B cell (primary cell): ENCODE data around the gene PDGFRB. TPM values are rescaled to one million over a fixed set of nuclear protein-coding genes. Genes with fewer than 3 reads are reported as not detected.

Experiments
- ATAC-seq: fragments of 200-7000 bp; cut with Tn5 transposase; one replicate; pipeline ENCODE4 v1.10.0; 2021; ENCODE audit warnings: low read depth, mild to moderate bottlenecking, moderate number of reproducible peaks, moderate library complexity
- CTCF ChIA-PET: fragments of 350-600 bp; sonication (Branson Sonifier 250); formaldehyde crosslinking; loops from one replicate; lab custom pipeline; 2021; ENCODE audit warnings: antibody characterized with exemption, inconsistent platforms; lab: Charles Lee
- POLR2A ChIA-PET: fragments of 350-600 bp; sonication (Branson Sonifier 250); formaldehyde crosslinking; loops from one replicate; lab custom pipeline; 2021; ENCODE audit warnings: antibody characterized with exemption; lab: Charles Lee
- DNase-seq: peaks from one replicate; pipeline ENCODE4 v3.0.0; 2013
- H2AFZ ChIP-seq: 2 replicates; pipeline ENCODE4 v1.6.1; 2012; ENCODE audit warnings: mild to moderate bottlenecking, low read depth, low read length; ENCODE audit not compliant: insufficient read depth, poor library complexity, severe bottlenecking
- H3K27ac ChIP-seq, 2 donors: 1 replicate in 1 of 2; 2 replicates in 1 of 2; pipeline ENCODE4 v1.5.1; 2012 to 2013; ENCODE audit warnings: low read length in 2 of 2, mild to moderate bottlenecking in 2 of 2, moderate library complexity in 1 of 2
- H3K27me3 ChIP-seq, 4 experiments: fragments of 200-600 bp in 1 of 4; sonication (generic) in 1 of 4; replicated peaks in 1 of 4; 1 replicate in 2 of 4; 2 replicates in 2 of 4; pipeline versions ENCODE4 v1.6.1 to v1.7.0; 2013 to 2016; ENCODE audit warnings: low read length in 3 of 4, mild to moderate bottlenecking in 2 of 4, mixed read lengths in 1 of 4, moderate library complexity in 1 of 4; ENCODE audit not compliant: insufficient read depth in 4 of 4, control insufficient read depth in 3 of 4; ENCODE audit errors: control extremely low read depth in 1 of 4
- H3K36me3 ChIP-seq, 2 experiments: replicated peaks in 1 of 2; 1 replicate in 1 of 2; 2 replicates in 1 of 2; pipeline versions ENCODE4 v1.6.1 to v1.7.1; 2013; ENCODE audit warnings: low read length in 1 of 2; ENCODE audit not compliant: insufficient read depth in 2 of 2, control insufficient read depth in 1 of 2; ENCODE audit errors: control extremely low read depth in 1 of 2, extremely low read depth in 1 of 2
- H3K4me1 ChIP-seq, 2 donors: fragments of 200-600 bp in 1 of 2; sonication (generic) in 1 of 2; 1 replicate in 1 of 2; 2 replicates in 1 of 2; pipeline versions ENCODE4 v1.5.1 to v1.6.1; 2013 to 2017; ENCODE audit warnings: low read length in 2 of 2; ENCODE audit not compliant: control insufficient read depth in 2 of 2, insufficient read depth in 2 of 2
- H3K4me2 ChIP-seq: replicated peaks from 2 replicates; pipeline ENCODE3; 2012; ENCODE audit warnings: mild to moderate bottlenecking, low read depth, low read length; ENCODE audit not compliant: poor library complexity, severe bottlenecking
- H3K4me3 ChIP-seq, 5 experiments: fragments of 200-600 bp in 1 of 5; sonication (generic) in 1 of 5; 1 replicate in 3 of 5; 2 replicates in 2 of 5; pipeline versions ENCODE4 v1.5.1 to v1.7.0; 2011 to 2016; ENCODE audit warnings: low read length in 4 of 5, mild to moderate bottlenecking in 4 of 5, low read depth in 2 of 5, control low read depth in 1 of 5, moderate library complexity in 1 of 5; ENCODE audit not compliant: insufficient read depth in 1 of 5; ENCODE audit errors: control extremely low read depth in 1 of 5, extremely low read depth in 1 of 5
- H3K79me2 ChIP-seq: fragments of 200-600 bp; sonication (generic); one replicate; pipeline ENCODE4 v1.6.0; 2016; ENCODE audit warnings: low read length; ENCODE audit not compliant: control insufficient read depth, insufficient read depth
- H3K9ac ChIP-seq: fragments of 200-600 bp; sonication (generic); 2 replicates; pipeline ENCODE4 v1.6.1; 2017; ENCODE audit warnings: mild to moderate bottlenecking, low read length, moderate library complexity
- H3K9me3 ChIP-seq, 3 donors: one replicate each; pipeline versions ENCODE4 v1.6.1 to v1.7.1; 2013; ENCODE audit warnings: low read length in 2 of 3; ENCODE audit not compliant: control insufficient read depth in 2 of 3, insufficient read depth in 1 of 3; ENCODE audit errors: control extremely low read depth in 1 of 3
- H4K20me1 ChIP-seq: 2 replicates; pipeline ENCODE4 v1.6.0; 2012; ENCODE audit warnings: mild to moderate bottlenecking, low read length; ENCODE audit not compliant: insufficient read depth, control insufficient read depth, poor library complexity, severe bottlenecking
- H3K27ac Mint-ChIP-seq: one replicate; pipeline ENCODE4 v1.8.0; 2021; ENCODE audit warnings: mixed read lengths
- H3K27me3 Mint-ChIP-seq: one replicate; pipeline ENCODE4 v1.8.0; 2021; ENCODE audit warnings: mixed read lengths
- H3K4me1 Mint-ChIP-seq: one replicate; pipeline ENCODE4 v1.8.0; 2021; ENCODE audit warnings: mixed read lengths
- H3K4me3 Mint-ChIP-seq: one replicate; pipeline ENCODE4 v1.8.0; 2021; ENCODE audit warnings: mixed read lengths
- H3K9me3 Mint-ChIP-seq: one replicate; pipeline ENCODE4 v1.8.0; 2022; ENCODE audit warnings: mixed read lengths; ENCODE audit not compliant: insufficient read depth
- CTCF ChIP-seq: fragments of 200-600 bp; IDR thresholded peaks from one replicate; pipeline ENCODE4 v1.8.0; 2022; ENCODE audit warnings: antibody characterized with exemption, mild to moderate bottlenecking
- EZH2 ChIP-seq: IDR thresholded peaks from 2 replicates; pipeline ENCODE4 v1.6.1; 2012; ENCODE audit warnings: borderline replicate concordance, low read depth, mild to moderate bottlenecking, moderate library complexity, low read length; ENCODE audit not compliant: insufficient read depth, poor library complexity, severe bottlenecking
- WGBS: methylation state at CpG from one replicate; pipeline ENCODE4 v1.1.5; 2013; ENCODE audit warnings: missing lambda C conversion rate; ENCODE audit not compliant: insufficient coverage; 5-methylcytosine and 5-hydroxymethylcytosine counted together
- intact Hi-C: fragments of 100-400 bp; cut with micrococcal nuclease; formaldehyde crosslinking; loops from one replicate; pipeline ENCODE4 v1.10.0; 2022
- polyA plus RNA-seq: library from polyadenylated mRNA; depleted of rRNA; stranded (reverse); fragments of >200 nt; gene quantifications from 2 replicates; pipeline ENCODE4 v1.2.3, GENCODE V29; 2012
- total RNA-seq, 2 donors: library from RNA; stranded (reverse); fragments of 120-200 nt in 1 of 2; gene quantifications; 1 replicate in 1 of 2; 2 replicates in 1 of 2; pipeline versions ENCODE4 v1.2.3 to v1.2.4, GENCODE V29; 2013 to 2022

PDGFRB gene
- total and polyA plus RNA-seq, 2 donors (not counting 1 experiment from before 2014, with no cell fraction given), result 0.42 to 3.6 TPM

DNA sequence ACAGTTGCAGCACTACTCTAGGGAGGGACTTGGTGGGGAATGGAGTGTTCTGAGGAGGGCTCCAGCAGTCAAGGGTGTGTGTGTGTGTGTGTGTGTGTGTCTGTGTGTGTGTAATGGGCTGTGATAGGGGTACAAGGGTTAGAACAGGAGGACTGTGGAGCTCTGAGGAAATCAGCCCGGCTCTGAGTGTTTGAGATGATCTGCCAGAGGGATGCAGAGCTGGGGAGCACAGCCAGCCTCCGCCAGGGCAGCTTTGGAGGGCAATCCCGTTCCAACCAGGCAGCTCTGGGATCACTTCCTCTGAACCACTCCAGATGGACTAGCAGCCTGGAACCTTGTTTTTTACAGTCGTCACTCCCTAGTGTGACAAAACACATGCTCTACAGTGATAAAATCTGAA lies 31.3 kb upstream of the PDGFRB start:
- Histone ChIP-seq H3K9ac (no peak overlapping the region), H4K20me1 (no peaks in the 10 kb centered on the region), H3K4me3 (no peak overlapping the region), H3K4me2 (no peak overlapping the region), H3K9me3 (no peaks in the 10 kb centered on the region), H3K27me3 (peaks cover 0 to 21% (median 7%) of the 10 kb centered on the region in 4 experiments), H3K4me1 (no peaks in the 10 kb centered on the region), H3K79me2 (no peaks in the 10 kb centered on the region), H2AFZ (no peak overlapping the region), H3K36me3 (no peaks in the 10 kb centered on the region), H3K27ac (no peak overlapping the region)
- no peaks in the 10 kb centered on the region for H3K4me1 Mint-ChIP-seq
- intact Hi-C loops, result no loop called here
- 82% methylated on average over 3 of the region's 4 CpGs for WGBS
- no peak for ATAC-seq
- POLR2A ChIA-PET, result no interaction called here
- H3K27me3 Mint-ChIP-seq, result peaks cover 28% of the 10 kb centered on the region
- no peaks in the 10 kb centered on the region for H3K9me3 Mint-ChIP-seq
- H3K4me3 Mint-ChIP-seq, result no peak overlapping the region
- no peak for DNase-seq
- H3K27ac Mint-ChIP-seq, result no peak overlapping the region
- TF ChIP-seq EZH2 (no peak), CTCF (no peak)
- CTCF ChIA-PET, result interaction anchor here (1.2 kb wide), 1 partner anchor 31 kb away, joined by 3 read pairs; no protein-coding TSS in a partner anchor

DNA sequence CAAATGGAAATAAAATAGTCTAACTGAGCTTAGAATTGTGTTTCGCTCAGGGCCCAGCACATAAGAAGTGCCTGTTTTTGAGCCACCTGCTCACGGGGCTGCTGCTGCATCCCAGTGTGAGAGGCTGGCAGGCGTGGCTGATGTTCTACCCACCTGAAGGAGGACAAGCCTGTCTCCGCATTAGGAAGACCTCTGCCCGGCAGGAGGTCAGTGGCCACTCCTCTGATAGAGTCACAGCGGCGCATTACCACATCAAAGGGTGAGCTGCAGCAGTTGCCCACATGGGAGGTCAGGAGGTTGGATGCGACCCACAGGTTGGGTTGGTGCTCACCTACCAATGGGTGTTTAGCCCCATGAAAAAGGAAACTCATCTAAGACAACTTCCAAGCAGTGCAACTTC lies 30.5 kb upstream of the PDGFRB start:
- H3K4me2 ChIP-seq, result no peak overlapping the region
- TF ChIP-seq EZH2, result no peak
- no peak for TF ChIP-seq CTCF
- ChIA-PET POLR2A (no interaction called here), CTCF (interaction anchor here (1.2 kb wide), 1 partner anchor 32 kb away, joined by 3 read pairs; no protein-coding TSS in a partner anchor)
- DNase-seq, result no peak
- intact Hi-C loops, result no loop called here
- Mint-ChIP-seq H3K27me3 (peaks cover 24% of the 10 kb centered on the region), H3K9me3 (no peaks in the 10 kb centered on the region), H3K27ac (no peak overlapping the region), H3K4me3 (no peak overlapping the region), H3K4me1 (no peaks in the 10 kb centered on the region)
- H4K20me1 ChIP-seq, result no peaks in the 10 kb centered on the region
- H2AFZ ChIP-seq, result no peak overlapping the region
- no peaks in the 10 kb centered on the region for H3K36me3 ChIP-seq
- peaks cover 0 to 20% (median 7%) of the 10 kb centered on the region in 4 experiments for H3K27me3 ChIP-seq
- H3K9ac ChIP-seq, result no peak overlapping the region
- H3K79me2 ChIP-seq, result no peaks in the 10 kb centered on the region
- no peak overlapping the region for H3K27ac ChIP-seq
- no peak for ATAC-seq
- no peaks in the 10 kb centered on the region for H3K4me1 ChIP-seq
- no peak overlapping the region for H3K4me3 ChIP-seq
- WGBS, result 97% methylated on average over 8 of the region's 8 CpGs
- no peaks in the 10 kb centered on the region for H3K9me3 ChIP-seq
